Fibroblast of lung (primary cell): ENCODE measurements around the gene RASA3.

Experiments
- CTCF ChIP-seq, 2 donors: IDR thresholded peaks in 1 of 2; conservative IDR thresholded peaks in 1 of 2; 1 replicate in 1 of 2; 2 replicates in 1 of 2; pipeline ENCODE4 v1.5.1; 2011 to 2012; ENCODE audit warnings: low read length in 2 of 2, control low read depth in 1 of 2, inconsistent platforms in 1 of 2, low read depth in 1 of 2, mild to moderate bottlenecking in 1 of 2
- EZH2 ChIP-seq: IDR thresholded peaks from 2 replicates; pipeline ENCODE4 v1.5.1; 2012; ENCODE audit warnings: low read length, control low read depth, mild to moderate bottlenecking; ENCODE audit errors: missing control alignments

DNA sequence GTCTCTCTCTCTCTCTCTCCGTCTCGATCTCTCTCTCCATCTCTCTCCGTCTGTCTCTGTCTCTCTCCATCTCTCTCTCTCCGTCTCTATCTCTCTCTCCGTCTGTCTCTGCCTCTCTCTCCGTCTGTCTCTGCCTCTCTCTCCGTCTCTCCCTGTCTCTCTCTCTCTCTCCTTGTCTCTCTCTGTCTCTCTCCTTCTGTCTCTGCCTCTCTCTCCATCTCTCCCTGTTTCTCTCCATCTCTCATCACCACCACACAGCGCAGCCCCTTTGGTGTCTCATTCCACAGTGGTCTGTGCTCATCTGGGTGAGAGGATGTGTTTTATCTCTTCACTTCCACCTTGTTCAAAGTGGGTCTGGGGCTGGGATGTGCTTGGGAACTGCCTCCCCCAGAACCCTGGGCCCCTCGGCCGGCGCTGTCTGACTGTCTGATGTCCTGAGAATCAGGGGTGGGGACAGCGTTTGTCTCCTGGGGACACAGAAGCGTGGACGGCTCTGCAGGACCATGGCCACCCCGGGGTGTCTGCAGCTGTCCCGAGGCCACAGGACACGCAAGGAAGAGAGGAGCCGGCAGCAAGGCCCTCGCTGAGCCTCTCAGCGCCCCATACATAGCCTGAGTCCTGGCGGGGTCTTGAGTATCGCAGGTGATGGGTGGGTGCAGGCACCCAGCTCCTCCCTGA, 118.3 kb downstream of the RASA3 start:
- TF ChIP-seq EZH2 = no peak
- TF ChIP-seq CTCF (conservative IDR thresholded peaks at IDR 0.05 in 1 of 2, IDR thresholded peaks at IDR 0.05 in 1 of 2; ENCODE audit: low read depth in 1 of 2, low read length in 2 of 2) = no peak
